Activated naive CD4-positive, alpha-beta T cell treated with anti-CD3 and anti-CD28 coated beads, Interleukin-2, amount 10 ng/mL, durations not matched to agents 7 days and 5 days (primary cell): ENCODE data around the gene IGLL5.

ENCODE experiments used
- CTCF ChIA-PET: fragments of 350-600 bp; sonication (Branson Sonifier 250); formaldehyde crosslinking; loops from one replicate; lab custom pipeline; 2021; ENCODE audit warnings: antibody characterized with exemption; lab: Charles Lee
- DNase-seq: peaks from one replicate; pipeline ENCODE4 v3.0.0-alpha.2; 2020
- H3K27ac Mint-ChIP-seq: one replicate; pipeline ENCODE4 v1.8.0; 2021; ENCODE audit warnings: mild to moderate bottlenecking, moderate library complexity, mixed read lengths
- H3K27me3 Mint-ChIP-seq: one replicate; pipeline ENCODE4 v1.8.0; 2021; ENCODE audit warnings: mild to moderate bottlenecking, mixed read lengths
- H3K36me3 Mint-ChIP-seq: one replicate; pipeline ENCODE4 v1.8.0; 2021; ENCODE audit warnings: mixed read lengths
- H3K4me1 Mint-ChIP-seq: one replicate; pipeline ENCODE4 v1.8.0; 2021; ENCODE audit warnings: mixed read lengths
- H3K4me3 Mint-ChIP-seq: one replicate; pipeline ENCODE4 v1.8.0; 2021; ENCODE audit warnings: mild to moderate bottlenecking, moderate library complexity, mixed read lengths
- H3K9me3 Mint-ChIP-seq: one replicate; pipeline ENCODE4 v1.8.0; 2021; ENCODE audit warnings: mixed read lengths

Gene IGLL5

GRCh38 chr22:22930571-22931556 is 43.2 kb downstream of the IGLL5 start:
- CTCF ChIA-PET: interaction anchor here (0.9 to 1.9 kb wide), 4 partner anchors 11 to 121 kb away, joined by 3 to 4 read pairs (median 3); no protein-coding TSS in a partner anchor
- DNase-seq: no peak
- H3K9me3 Mint-ChIP-seq: no peaks in the 10 kb centered on the region
- H3K4me1 Mint-ChIP-seq: peaks cover 55% of the 10 kb centered on the region
- no peak overlapping the region for H3K27ac Mint-ChIP-seq
- no peaks in the 10 kb centered on the region for H3K36me3 Mint-ChIP-seq
- no peak overlapping the region for H3K4me3 Mint-ChIP-seq
- peaks cover 25% of the 10 kb centered on the region for H3K27me3 Mint-ChIP-seq

- Mint-ChIP-seq H3K4me1 (peaks cover 47% of the 10 kb centered on the region), H3K9me3 (no peaks in the 10 kb centered on the region), H3K27ac (no peak overlapping the region), H3K27me3 (peaks cover 21% of the 10 kb centered on the region), H3K4me3 (no peak overlapping the region), H3K36me3 (no peaks in the 10 kb centered on the region)
- DNase-seq: no peak
- CTCF ChIA-PET: interaction anchor here (0.5 to 1.9 kb wide), 4 partner anchors 23 to 346 kb away, joined by 3 to 4 read pairs (median 3); no protein-coding TSS in a partner anchor
Measured at GRCh38 chr22:22931557-22932270, 44.1 kb downstream of the IGLL5 start.

- Mint-ChIP-seq H3K27me3 (peaks cover 18% of the 10 kb centered on the region), H3K9me3 (no peaks in the 10 kb centered on the region), H3K36me3 (no peaks in the 10 kb centered on the region)
Measured at GRCh38 chr22:22932512-22932941, 44.9 kb downstream of the IGLL5 start.

GRCh38 chr22:22933100-22933806 is 45.6 kb downstream of the IGLL5 start:
- Mint-ChIP-seq H3K9me3 (no peaks in the 10 kb centered on the region), H3K36me3 (no peaks in the 10 kb centered on the region), H3K27me3 (peaks cover 24% of the 10 kb centered on the region), H3K4me3 (no peak overlapping the region), H3K27ac (no peak overlapping the region), H3K4me1 (peaks cover 31% of the 10 kb centered on the region)
- CTCF ChIA-PET: no interaction called here
- DNase-seq: no peak

More at GRCh38 chr22:22932512-22932941, 44.9 kb downstream of the IGLL5 start:
- no peak overlapping the region for H3K27ac Mint-ChIP-seq
- DNase-seq: no peak
- H3K4me1 Mint-ChIP-seq: peaks cover 39% of the 10 kb centered on the region
- CTCF ChIA-PET: interaction anchor here (0.5 to 1.3 kb wide), 3 partner anchors 22 to 347 kb away, joined by 3 read pairs; no protein-coding TSS in a partner anchor
- H3K4me3 Mint-ChIP-seq: no peak overlapping the region

GRCh38 chr22:22933807-22934542 is 46.4 kb downstream of the IGLL5 start:
- H3K4me1 Mint-ChIP-seq: peaks cover 24% of the 10 kb centered on the region
- CTCF ChIA-PET: interaction anchor here (1.3 kb wide), 1 partner anchor 88 kb away, joined by 3 read pairs; no protein-coding TSS in a partner anchor
- peaks cover 31% of the 10 kb centered on the region for H3K27me3 Mint-ChIP-seq
- H3K27ac Mint-ChIP-seq: no peak overlapping the region
- H3K36me3 Mint-ChIP-seq: no peaks in the 10 kb centered on the region
- no peaks in the 10 kb centered on the region for H3K9me3 Mint-ChIP-seq
- H3K4me3 Mint-ChIP-seq: no peak overlapping the region
- DNase-seq: no peak

- CTCF ChIA-PET: interaction anchor here (1.3 to 1.5 kb wide), 2 partner anchors 89 to 214 kb away, joined by 3 read pairs; no protein-coding TSS in a partner anchor
- Mint-ChIP-seq H3K27ac (no peak overlapping the region), H3K27me3 (peaks cover 37% of the 10 kb centered on the region), H3K4me1 (peaks cover 18% of the 10 kb centered on the region), H3K9me3 (no peaks in the 10 kb centered on the region), H3K36me3 (no peaks in the 10 kb centered on the region), H3K4me3 (no peak overlapping the region)
- DNase-seq: no peak
Measured at GRCh38 chr22:22934543-22935055, 47.0 kb downstream of the IGLL5 start.

GRCh38 chr22:22935056-22935545 is 47.5 kb downstream of the IGLL5 start:
- CTCF ChIA-PET: interaction anchor here (0.6 to 1.5 kb wide), 7 partner anchors 19 to 214 kb away, joined by 3 to 7 read pairs (median 4); no protein-coding TSS in a partner anchor
- no peaks in the 10 kb centered on the region for H3K9me3 Mint-ChIP-seq
- no peak for DNase-seq
- peaks cover 15% of the 10 kb centered on the region for H3K4me1 Mint-ChIP-seq
- H3K27ac Mint-ChIP-seq: no peak overlapping the region
- no peak overlapping the region for H3K4me3 Mint-ChIP-seq
- H3K27me3 Mint-ChIP-seq: peaks cover 38% of the 10 kb centered on the region
- no peaks in the 10 kb centered on the region for H3K36me3 Mint-ChIP-seq

- peaks cover 43% of the 10 kb centered on the region for H3K27me3 Mint-ChIP-seq
- no peak for DNase-seq
- H3K36me3 Mint-ChIP-seq: no peaks in the 10 kb centered on the region
- CTCF ChIA-PET: interaction anchor here (0.6 to 1.5 kb wide), 6 partner anchors 19 to 215 kb away, joined by 3 to 7 read pairs (median 4); no protein-coding TSS in a partner anchor
- H3K4me1 Mint-ChIP-seq: peaks cover 12% of the 10 kb centered on the region
- H3K9me3 Mint-ChIP-seq: no peaks in the 10 kb centered on the region
- H3K4me3 Mint-ChIP-seq: no peak overlapping the region
- H3K27ac Mint-ChIP-seq: no peak overlapping the region
Measured at GRCh38 chr22:22935546-22936157, 48.0 kb downstream of the IGLL5 start.

GRCh38 chr22:22936180-22936914 is 48.7 kb downstream of the IGLL5 start:
- Mint-ChIP-seq H3K4me3 (no peak overlapping the region), H3K27ac (no peak overlapping the region), H3K4me1 (peaks cover 10% of the 10 kb centered on the region), H3K9me3 (no peaks in the 10 kb centered on the region), H3K36me3 (no peaks in the 10 kb centered on the region), H3K27me3 (peaks cover 46% of the 10 kb centered on the region)
- no peak for DNase-seq
- CTCF ChIA-PET: interaction anchor here (0.8 to 1.5 kb wide), 5 partner anchors 18 to 215 kb away, joined by 3 to 7 read pairs (median 4); no protein-coding TSS in a partner anchor

- Mint-ChIP-seq H3K36me3 (no peaks in the 10 kb centered on the region), H3K4me1 (peaks cover 10% of the 10 kb centered on the region), H3K27me3 (peaks cover 50% of the 10 kb centered on the region), H3K9me3 (no peaks in the 10 kb centered on the region), H3K4me3 (no peak overlapping the region), H3K27ac (no peak overlapping the region)
- CTCF ChIA-PET: interaction anchor here (1.9 kb wide), 1 partner anchor 53 kb away, joined by 11 read pairs; no protein-coding TSS in a partner anchor
- no peak for DNase-seq
Measured at GRCh38 chr22:22936915-22937656, 49.5 kb downstream of the IGLL5 start.

- Mint-ChIP-seq H3K36me3 (no peaks in the 10 kb centered on the region), H3K4me1 (peaks cover 12% of the 10 kb centered on the region), H3K27ac (no peak overlapping the region), H3K9me3 (no peaks in the 10 kb centered on the region), H3K27me3 (peaks cover 55% of the 10 kb centered on the region), H3K4me3 (no peak overlapping the region)
- CTCF ChIA-PET: interaction anchor here (1.9 kb wide), 1 partner anchor 54 kb away, joined by 11 read pairs; no protein-coding TSS in a partner anchor
- DNase-seq: no peak
Measured at GRCh38 chr22:22937894-22938480, 50.4 kb downstream of the IGLL5 start.
